ENCODE data around the gene MAML1. TPM values are rescaled to one million over a fixed set of nuclear protein-coding genes. Genes with fewer than 3 reads are reported as not detected.

The MAML1 gene
- total and polyA plus RNA-seq, 2 experiments from 2014 or later = 9.6 to 43.9 TPM

GRCh38 chr5:179766726-179767455 is 34.3 kb downstream of the MAML1 start:
- Histone ChIP-seq H3K36me3 (ENCODE audit: insufficient read depth) (peaks cover 44% of the 10 kb centered on the region), H3K4me1 (ENCODE audit: insufficient read depth) (peaks cover 7% of the 10 kb centered on the region; the same call in 1 of the 2 replicates), H3K27ac (ENCODE audit: low read depth) (peak overlapping the region; percentile 81; the same call in 1 of the 2 replicates), H3K4me2 (no peak overlapping the region), H3K9me2 (ENCODE audit: insufficient read depth) (no peaks in the 10 kb centered on the region), H3K4me3 (no peak overlapping the region), H3K27me3 (ENCODE audit: insufficient read depth) (no peaks in the 10 kb centered on the region), H2AFZ (no peak overlapping the region), H3F3A (replicated peaks; ENCODE audit: low read depth) (peaks cover 39% of the 10 kb centered on the region; the same call in 1 of the 2 replicates), H4K20me1 (replicated peaks; ENCODE audit: insufficient read depth) (peaks cover 26% of the 10 kb centered on the region), H3K79me2 (replicated peaks; ENCODE audit: insufficient read depth) (peaks cover 47% of the 10 kb centered on the region)
- Mint-ChIP-seq H3K4me1 (peaks cover 27% of the 10 kb centered on the region), H3K9me3 (no peaks in the 10 kb centered on the region), H3K27ac (peak overlapping the region; percentile 94), H3K4me3 (no peak overlapping the region), H3K27me3 (ENCODE audit: insufficient read depth, low read depth, poor library complexity) (peaks cover 3% of the 10 kb centered on the region), H3K36me3 (ENCODE audit: low read depth) (peaks cover 62% of the 10 kb centered on the region)
- DNase-seq (ENCODE audit: low spot score) (no peak), ATAC-seq (no peak)
- no peak for TF ChIP-seq REST (IDR thresholded peaks at IDR 0.05; ENCODE audit: unreplicated experiment)
- TF ChIP-seq ETS1 (IDR thresholded peaks at IDR 0.05) = no peak
- TF ChIP-seq NANOG (IDR thresholded peaks at IDR 0.05; ENCODE audit: borderline replicate concordance) = no peak
- TF ChIP-seq JUNB (IDR thresholded peaks at IDR 0.05; ENCODE audit: unreplicated experiment) = no peak
- no peak for TF ChIP-seq EZH2 (IDR thresholded peaks at IDR 0.05; ENCODE audit: low read depth, unreplicated experiment)
- no peak for TF ChIP-seq CTCF (conservative IDR thresholded peaks at IDR 0.05; ENCODE audit: low read depth in 2 of 2)
- TF ChIP-seq ZNF331 (CRISPR knock-in tag; IDR thresholded peaks at IDR 0.05; ENCODE audit: low read depth) = no peak
- TF ChIP-seq CREB1 (CRISPR knock-in tag; IDR thresholded peaks at IDR 0.05; ENCODE audit: low read depth) = no peak
- no peak for TF ChIP-seq EZH2phosphoT487 (IDR thresholded peaks at IDR 0.05; ENCODE audit: unreplicated experiment)
- TF ChIP-seq ZNF462 (CRISPR knock-in tag; IDR thresholded peaks at IDR 0.05) = no peak
- no peak for TF ChIP-seq ZNF114 (CRISPR knock-in tag; IDR thresholded peaks at IDR 0.05)
- TF ChIP-seq STAT1 (IDR thresholded peaks at IDR 0.05; ENCODE audit: unreplicated experiment) = no peak
- TF ChIP-seq POLR2AphosphoS5 (IDR thresholded peaks at IDR 0.05; ENCODE audit: low read depth) = no peak

Measured in GM23338 (cell line).